T-cell (primary cell): ENCODE results near the gene MS4A2. TPM values are rescaled to one million over a fixed set of nuclear protein-coding genes. Genes with fewer than 3 reads are reported as not detected.
"Not testable (repeated sequence)": the region's sequence is repeated elsewhere in the genome, so short reads cannot be mapped to it uniquely, and the experiment has no call there.

Experiments used
- ATAC-seq, 4 experiments: fragments of 200-7000 bp in 3 of 4; fragments of 150-1000 bp in 1 of 4; cut with Tn5 transposase; replicated peaks in 1 of 4; 1 replicate in 3 of 4; 2 replicates in 1 of 4; pipeline ENCODE4 v1.10.0; 2021; ENCODE audit warnings: moderate library complexity in 3 of 4, mild to moderate bottlenecking in 2 of 4, moderate number of reproducible peaks in 1 of 4
- CTCF ChIA-PET, 2 donors: fragments of 300-600 bp; sonication (Branson Sonifier 250); formaldehyde crosslinking; loops; one replicate each; lab custom pipeline; 2022; ENCODE audit warnings: antibody characterized with exemption in 2 of 2; lab: Charles Lee
- POLR2A ChIA-PET, 2 donors: fragments of 300-600 bp; sonication (Branson Sonifier 250); formaldehyde crosslinking; loops; one replicate each; lab custom pipeline; 2022; ENCODE audit warnings: antibody characterized with exemption in 2 of 2; lab: Charles Lee
- DNase-seq, 35 experiments: peaks; one replicate each; pipeline versions ENCODE4 v3.0.0 to v3.0.0-alpha.2; 2013 to 2023
- H3K27ac ChIP-seq: one replicate; pipeline ENCODE4 v1.5.1; 2013; ENCODE audit warnings: low read length
- H3K27me3 ChIP-seq, 2 experiments: replicated peaks in 1 of 2; 1 replicate in 1 of 2; 2 replicates in 1 of 2; pipeline versions ENCODE4 v1.6.1 to v1.7.0; 2013; ENCODE audit warnings: low read length in 1 of 2, mixed read lengths in 1 of 2; ENCODE audit not compliant: control insufficient read depth in 2 of 2, insufficient read depth in 2 of 2; ENCODE audit errors: extremely low read depth in 1 of 2
- H3K36me3 ChIP-seq, 2 donors: 1 replicate in 1 of 2; 2 replicates in 1 of 2; pipeline versions ENCODE4 v1.6.1 to v1.7.0; 2013; ENCODE audit warnings: low read length in 1 of 2; ENCODE audit not compliant: control insufficient read depth in 2 of 2, insufficient read depth in 1 of 2; ENCODE audit errors: extremely low read depth in 1 of 2
- H3K4me1 ChIP-seq, 2 experiments: 1 replicate in 1 of 2; 2 replicates in 1 of 2; pipeline versions ENCODE4 v1.6.1 to v1.7.0; 2013; ENCODE audit warnings: low read length in 2 of 2, mixed read lengths in 1 of 2; ENCODE audit not compliant: insufficient read depth in 2 of 2, control insufficient read depth in 1 of 2; ENCODE audit errors: extremely low read depth in 1 of 2
- H3K4me3 ChIP-seq, 2 donors: 1 replicate in 1 of 2; 2 replicates in 1 of 2; pipeline versions ENCODE4 v1.5.1 to v1.7.0; 2013; ENCODE audit warnings: mild to moderate bottlenecking in 2 of 2, low read length in 1 of 2, moderate library complexity in 1 of 2; ENCODE audit not compliant: control insufficient read depth in 1 of 2; ENCODE audit errors: extremely low read depth in 1 of 2
- H3K9me3 ChIP-seq: 2 replicates; pipeline ENCODE4 v1.7.0; 2013
- H3K27ac Mint-ChIP-seq, 2 donors: one replicate each; pipeline ENCODE4 v1.8.0; 2020 to 2021; ENCODE audit warnings: mild to moderate bottlenecking in 2 of 2, mixed read lengths in 2 of 2
- H3K27me3 Mint-ChIP-seq, 2 donors: one replicate each; pipeline ENCODE4 v1.8.0; 2021 to 2022; ENCODE audit warnings: mixed read lengths in 2 of 2
- H3K36me3 Mint-ChIP-seq: one replicate; pipeline ENCODE4 v1.8.0; 2021; ENCODE audit warnings: mixed read lengths
- H3K4me1 Mint-ChIP-seq, 3 donors: one replicate each; pipeline ENCODE4 v1.8.0; 2020 to 2022; ENCODE audit warnings: mixed read lengths in 3 of 3, mild to moderate bottlenecking in 1 of 3
- H3K4me3 Mint-ChIP-seq, 3 donors: one replicate each; pipeline ENCODE4 v1.8.0; 2020 to 2022; ENCODE audit warnings: mild to moderate bottlenecking in 3 of 3, mixed read lengths in 3 of 3, moderate library complexity in 3 of 3
- H3K9me3 Mint-ChIP-seq, 3 donors: one replicate each; pipeline ENCODE4 v1.8.0; 2020 to 2022; ENCODE audit warnings: mixed read lengths in 3 of 3
- WGBS: methylation state at CpG from one replicate; pipeline ENCODE4 v1.1.5; 2013; ENCODE audit warnings: missing lambda C conversion rate; ENCODE audit not compliant: insufficient coverage; 5-methylcytosine and 5-hydroxymethylcytosine counted together
- total RNA-seq, 35 experiments: library from RNA in 6 of 35; stranded (reverse) in 6 of 35; fragments of 120-200 nt in 1 of 35; gene quantifications; one replicate each; pipeline versions ENCODE4 v1.2.1 to v1.2.4 and lab custom pipeline; 2013 to 2026

MS4A2 gene
- total RNA-seq, 5 donors from 2014 or later (not counting 1 experiment from before 2014, with no cell fraction given): 0.12 to 1.1 (median 0.16) TPM; not detected in 1

DNA sequence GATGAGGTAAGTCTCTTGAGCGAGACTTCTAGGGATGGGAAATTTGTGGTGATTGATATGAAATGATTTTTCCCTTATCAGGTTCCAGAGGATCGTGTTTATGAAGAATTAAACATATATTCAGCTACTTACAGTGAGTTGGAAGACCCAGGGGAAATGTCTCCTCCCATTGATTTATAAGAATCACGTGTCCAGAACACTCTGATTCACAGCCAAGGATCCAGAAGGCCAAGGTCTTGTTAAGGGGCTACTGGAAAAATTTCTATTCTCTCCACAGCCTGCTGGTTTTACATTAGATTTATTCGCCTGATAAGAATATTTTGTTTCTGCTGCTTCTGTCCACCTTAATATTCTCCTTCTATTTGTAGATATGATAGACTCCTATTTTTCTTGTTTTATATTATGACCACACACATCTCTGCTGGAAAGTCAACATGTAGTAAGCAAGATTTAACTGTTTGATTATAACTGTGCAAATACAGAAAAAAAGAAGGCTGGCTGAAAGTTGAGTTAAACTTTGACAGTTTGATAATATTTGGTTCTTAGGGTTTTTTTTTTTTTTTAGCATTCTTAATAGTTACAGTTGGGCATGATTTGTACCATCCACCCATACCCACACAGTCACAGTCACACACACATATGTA is 7.1 kb downstream of the MS4A2 start:
- Mint-ChIP-seq H3K36me3 (no peaks in the 10 kb centered on the region), H3K27ac (no peak overlapping the region), H3K9me3 (no peaks in the 10 kb centered on the region), H3K4me3 (no peak overlapping the region), H3K4me1 (no peaks in the 10 kb centered on the region), H3K27me3 (peaks cover 13 to 15% of the 10 kb centered on the region in 2 donors)
- POLR2A ChIA-PET: no interaction called here
- no peaks in the 10 kb centered on the region for H3K4me1 ChIP-seq
- CTCF ChIA-PET: no interaction called here
- no peak overlapping the region for H3K27ac ChIP-seq
- no CpG with 5 or more reads among the region's 4 CpGs for WGBS
- no peak for ATAC-seq
- H3K4me3 ChIP-seq: no peak overlapping the region
- H3K27me3 ChIP-seq: peaks cover 0 to 2% of the 10 kb centered on the region in 2 experiments
- no peak for DNase-seq
- no peaks in the 10 kb centered on the region for H3K36me3 ChIP-seq
- H3K9me3 ChIP-seq: no peaks in the 10 kb centered on the region

- no peaks in the 10 kb centered on the region for H3K4me1 Mint-ChIP-seq
- no peaks in the 10 kb centered on the region for H3K9me3 Mint-ChIP-seq
- DNase-seq: no peak
- Histone ChIP-seq H3K4me1 (no peaks in the 10 kb centered on the region), H3K4me3 (no peak overlapping the region), H3K9me3 (no peaks in the 10 kb centered on the region), H3K36me3 (no peaks in the 10 kb centered on the region), H3K27ac (no peak overlapping the region), H3K27me3 (no peaks in the 10 kb centered on the region)
- no peaks in the 10 kb centered on the region for H3K36me3 Mint-ChIP-seq
- no peak for ATAC-seq
- ChIA-PET CTCF (no interaction called here), POLR2A (no interaction called here)
- no CpG with 5 or more reads among the region's 1 CpG for WGBS
- H3K27me3 Mint-ChIP-seq: peaks cover 10 to 15% of the 10 kb centered on the region in 2 donors
- no peak overlapping the region for H3K4me3 Mint-ChIP-seq
- no peak overlapping the region for H3K27ac Mint-ChIP-seq
Observed at GRCh38 chr11:60097189-60097588, 8.7 kb downstream of the MS4A2 start.

GRCh38 chr11:60098508-60098907 is 10.0 kb downstream of the MS4A2 start:
- DNase-seq (no peak), ATAC-seq (no peak)
- no peak overlapping the region for H3K27ac ChIP-seq
- Mint-ChIP-seq H3K4me3 (no peak overlapping the region), H3K36me3 (no peaks in the 10 kb centered on the region), H3K27ac (no peak overlapping the region), H3K9me3 (no peaks in the 10 kb centered on the region), H3K4me1 (no peaks in the 10 kb centered on the region), H3K27me3 (peaks cover 9 to 15% of the 10 kb centered on the region in 2 donors)
- no peaks in the 10 kb centered on the region for H3K9me3 ChIP-seq
- H3K36me3 ChIP-seq: no peaks in the 10 kb centered on the region
- H3K4me3 ChIP-seq: no peak overlapping the region
- CTCF ChIA-PET: no interaction called here
- no peaks in the 10 kb centered on the region for H3K27me3 ChIP-seq
- POLR2A ChIA-PET: no interaction called here
- H3K4me1 ChIP-seq: no peaks in the 10 kb centered on the region

DNA sequence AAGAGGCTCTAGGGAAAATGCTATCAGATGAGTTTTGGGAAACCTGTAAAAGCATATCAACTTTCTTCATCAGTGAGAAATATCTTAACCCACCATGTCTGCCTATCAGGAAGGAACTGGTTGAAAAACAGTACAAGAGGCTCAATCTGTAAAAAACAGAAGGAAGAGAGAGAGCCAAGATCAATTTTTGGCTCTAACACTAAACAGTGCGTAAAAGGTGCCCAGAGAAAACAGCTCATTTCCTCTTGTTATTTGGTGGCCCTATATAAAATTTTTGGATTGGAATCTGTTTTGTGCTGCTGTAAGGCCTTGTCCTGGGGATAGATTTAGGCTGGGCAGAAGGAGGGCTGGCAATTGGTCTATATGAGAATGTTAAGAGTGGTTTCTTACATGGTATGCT is 12.1 kb downstream of the MS4A2 start:
- 89% methylated on average over 1 of the region's 1 CpG for WGBS
- Mint-ChIP-seq H3K27me3 (peaks cover 2 to 7% of the 10 kb centered on the region in 2 donors), H3K4me3 (no peak overlapping the region), H3K36me3 (no peaks in the 10 kb centered on the region), H3K27ac (no peak overlapping the region), H3K4me1 (no peaks in the 10 kb centered on the region), H3K9me3 (no peaks in the 10 kb centered on the region)
- ChIA-PET POLR2A (no interaction called here), CTCF (interaction anchor here in 1 of 2 donors (0.6 kb wide), 1 partner anchor 208 kb away, joined by 3 read pairs; no protein-coding TSS in a partner anchor)
- Histone ChIP-seq H3K27ac (no peak overlapping the region), H3K36me3 (no peaks in the 10 kb centered on the region), H3K9me3 (no peaks in the 10 kb centered on the region), H3K27me3 (no peaks in the 10 kb centered on the region), H3K4me3 (no peak overlapping the region), H3K4me1 (no peaks in the 10 kb centered on the region)
- DNase-seq (no peak), ATAC-seq (no peak)

GRCh38 chr11:60101368-60101767 is 12.9 kb downstream of the MS4A2 start:
- H3K4me1 Mint-ChIP-seq, H3K9me3 ChIP-seq, H3K27me3 Mint-ChIP-seq, H3K4me3 Mint-ChIP-seq, H3K36me3 ChIP-seq, H3K36me3 Mint-ChIP-seq, POLR2A ChIA-PET, H3K9me3 Mint-ChIP-seq, H3K27ac Mint-ChIP-seq, ATAC-seq, CTCF ChIA-PET, H3K27ac ChIP-seq, H3K4me3 ChIP-seq, H3K4me1 ChIP-seq, H3K27me3 ChIP-seq, DNase-seq: not testable (repeated sequence)
- WGBS: 77% methylated on average over 4 of the region's 11 CpGs

DNA sequence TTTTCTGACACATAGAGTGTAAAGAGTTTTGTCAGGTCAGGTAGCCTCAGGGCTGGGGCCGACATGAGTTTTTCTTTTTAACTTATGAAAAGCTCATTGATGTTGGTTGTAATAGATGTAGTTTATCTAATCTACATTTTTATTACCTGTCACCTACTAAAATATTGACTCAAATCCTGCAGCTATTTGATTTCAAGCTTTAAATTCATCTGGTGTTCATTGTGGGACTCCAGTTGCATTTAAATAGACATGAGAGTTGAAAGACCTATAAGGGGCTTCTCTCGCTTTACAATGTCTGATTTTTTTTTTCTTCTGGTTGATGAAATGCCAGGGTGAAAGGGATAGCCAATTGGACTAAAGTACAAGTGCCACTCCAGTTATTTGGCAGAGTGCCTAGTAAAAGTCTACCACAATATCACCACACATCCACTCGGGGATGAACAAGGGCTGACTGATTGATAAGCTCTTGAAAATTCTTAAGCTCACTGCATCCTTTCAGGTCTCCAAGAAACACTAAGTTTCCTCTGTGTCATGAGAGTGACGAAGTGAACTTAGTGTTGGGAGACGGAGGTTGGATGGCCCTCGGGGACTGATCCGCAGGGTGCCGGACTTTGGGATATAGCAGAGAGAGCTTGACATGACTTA is 16.1 kb downstream of the MS4A2 start:
- H3K9me3 Mint-ChIP-seq, H3K27ac ChIP-seq, H3K9me3 ChIP-seq, H3K27me3 Mint-ChIP-seq, ATAC-seq, H3K4me3 Mint-ChIP-seq, H3K4me1 ChIP-seq, H3K27ac Mint-ChIP-seq, CTCF ChIA-PET, POLR2A ChIA-PET, H3K36me3 Mint-ChIP-seq, H3K4me3 ChIP-seq, DNase-seq, H3K4me1 Mint-ChIP-seq, H3K27me3 ChIP-seq, H3K36me3 ChIP-seq: not testable (repeated sequence)
- WGBS: 98% methylated on average over 5 of the region's 8 CpGs
